ENCODE data around the gene PIRT. TPM values are rescaled to one million over a fixed set of nuclear protein-coding genes. Genes with fewer than 3 reads are reported as not detected.
A peak's percentile ranks its signal among the peaks of the same experiment; 100 is the strongest.

The PIRT gene
- total RNA-seq, 4 donors from 2014 or later: not detected

DNA sequence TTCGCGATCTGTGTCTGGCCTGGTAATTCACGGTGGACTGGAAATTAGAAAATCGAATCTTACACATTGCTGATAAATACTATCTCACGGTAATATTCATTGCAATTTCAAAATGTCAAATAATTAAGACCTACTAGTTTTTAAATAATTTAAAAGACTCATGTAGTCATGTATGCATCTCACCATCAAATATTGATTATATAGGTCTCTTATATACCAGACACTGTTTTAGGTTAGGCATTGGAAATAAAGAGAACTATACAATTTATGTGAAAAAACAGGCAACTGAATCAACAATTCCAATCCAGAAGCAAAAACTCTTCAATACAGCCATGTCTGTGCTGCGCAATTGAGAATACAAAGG is 7.5 kb upstream of the PIRT start:
- no peaks in the 10 kb centered on the region for H3K9me3 ChIP-seq
- no peaks in the 10 kb centered on the region for H3K27me3 ChIP-seq
- H3K36me3 ChIP-seq: no peaks in the 10 kb centered on the region
- no peak for DNase-seq
- 18 to 19% methylated on average over 6 of the region's 6 CpGs for WGBS, 2 donors
- intact Hi-C loops (cut with DNase I): loop anchor here (5.0 kb wide), 2 partner anchors 93 to 198 kb away; no protein-coding TSS in a partner anchor
- peaks cover 0 to 4% of the 10 kb centered on the region in 2 donors for H3K4me1 ChIP-seq
- H3K4me3 ChIP-seq (replicated peaks in 1 of 3): no peak overlapping the region
- H3K27ac ChIP-seq: no peak overlapping the region
- no peak for TF ChIP-seq POLR2A (IDR thresholded peaks at IDR 0.05)
- TF ChIP-seq, protein P1, sequence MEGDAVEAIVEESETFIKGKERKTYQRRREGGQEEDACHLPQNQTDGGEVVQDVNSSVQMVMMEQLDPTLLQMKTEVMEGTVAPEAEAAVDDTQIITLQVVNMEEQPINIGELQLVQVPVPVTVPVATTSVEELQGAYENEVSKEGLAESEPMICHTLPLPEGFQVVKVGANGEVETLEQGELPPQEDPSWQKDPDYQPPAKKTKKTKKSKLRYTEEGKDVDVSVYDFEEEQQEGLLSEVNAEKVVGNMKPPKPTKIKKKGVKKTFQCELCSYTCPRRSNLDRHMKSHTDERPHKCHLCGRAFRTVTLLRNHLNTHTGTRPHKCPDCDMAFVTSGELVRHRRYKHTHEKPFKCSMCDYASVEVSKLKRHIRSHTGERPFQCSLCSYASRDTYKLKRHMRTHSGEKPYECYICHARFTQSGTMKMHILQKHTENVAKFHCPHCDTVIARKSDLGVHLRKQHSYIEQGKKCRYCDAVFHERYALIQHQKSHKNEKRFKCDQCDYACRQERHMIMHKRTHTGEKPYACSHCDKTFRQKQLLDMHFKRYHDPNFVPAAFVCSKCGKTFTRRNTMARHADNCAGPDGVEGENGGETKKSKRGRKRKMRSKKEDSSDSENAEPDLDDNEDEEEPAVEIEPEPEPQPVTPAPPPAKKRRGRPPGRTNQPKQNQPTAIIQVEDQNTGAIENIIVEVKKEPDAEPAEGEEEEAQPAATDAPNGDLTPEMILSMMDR (IDR thresholded peaks at IDR 0.05): no peak

DNA sequence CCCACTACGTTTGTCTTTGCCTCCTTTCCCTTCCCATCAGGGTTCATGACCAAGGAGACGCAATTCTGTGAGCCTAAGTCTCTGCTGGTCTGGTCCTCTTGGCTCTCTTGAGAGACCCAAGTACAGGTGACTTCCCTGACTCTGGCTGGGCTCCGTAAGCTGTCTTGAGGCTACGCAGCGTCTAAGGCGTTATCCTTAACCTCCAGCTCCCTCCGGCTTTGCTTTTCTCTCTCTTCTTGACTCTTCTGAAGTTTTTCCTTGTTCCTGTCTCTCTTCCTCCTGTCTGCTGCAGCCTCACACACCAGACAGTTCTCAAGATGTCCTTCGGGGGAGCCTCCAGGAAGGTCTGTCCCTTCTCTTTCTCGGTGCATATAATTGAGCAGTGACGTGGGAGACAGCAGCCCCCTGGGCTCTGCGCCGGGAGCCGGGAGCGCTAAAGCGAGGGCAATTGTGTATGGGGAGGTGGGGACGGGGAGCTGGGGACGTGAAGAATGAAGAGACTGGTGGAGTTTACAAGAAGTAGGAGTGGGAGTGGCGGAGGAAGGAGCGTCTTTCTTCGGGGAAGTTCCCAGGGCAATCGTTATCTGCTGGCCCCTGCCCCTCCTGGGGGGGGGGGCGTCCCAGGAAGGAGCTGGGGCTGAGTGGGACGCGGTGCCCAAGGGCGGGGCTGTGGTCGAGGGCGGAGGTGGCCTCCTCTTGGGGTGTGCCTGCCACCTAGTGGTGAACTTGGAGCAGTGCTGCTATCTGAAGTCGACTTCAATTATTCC is 6.9 kb upstream of the PIRT start:
- 4% methylated on average over 27 to 28 of the region's 28 CpGs for WGBS, 2 donors
- Histone ChIP-seq H3K4me1 (peaks cover 0 to 4% of the 10 kb centered on the region in 2 donors), H3K9me3 (no peaks in the 10 kb centered on the region), H3K4me3 (replicated peaks in 1 of 3) (peak overlapping the region in 1 of 3 donors; percentile 25), H3K36me3 (no peaks in the 10 kb centered on the region), H3K27ac (no peak overlapping the region), H3K27me3 (no peaks in the 10 kb centered on the region)
- DNase-seq: peak; percentile 61 to 68
- intact Hi-C loops (cut with DNase I): loop anchor here (5.0 kb wide), 3 partner anchors 93 to 198 kb away; no protein-coding TSS in a partner anchor
- TF ChIP-seq, protein P1 (IDR thresholded peaks at IDR 0.05): peak; percentile 92 to 97 (median 94)
- no peak for TF ChIP-seq POLR2A (IDR thresholded peaks at IDR 0.05)

DNA sequence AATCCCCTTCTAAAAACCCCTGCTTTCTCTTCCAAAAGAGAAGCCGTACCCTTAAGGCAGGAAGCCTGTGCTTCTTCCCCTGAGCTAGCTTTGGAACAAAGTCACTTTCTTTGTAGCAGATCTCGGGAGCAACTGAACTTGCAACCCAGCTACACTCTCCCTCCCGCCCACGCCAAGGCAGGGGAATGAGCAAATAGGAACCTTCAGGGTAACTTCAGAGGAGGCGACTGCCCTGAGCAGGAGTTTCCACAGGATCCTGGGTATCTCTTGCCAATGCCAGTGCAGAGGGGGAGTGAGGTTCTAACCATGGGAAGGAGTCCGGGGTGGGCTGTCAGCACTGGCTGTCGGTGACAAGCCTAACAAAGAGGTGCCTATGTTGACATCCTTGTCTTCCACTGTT is 5.9 kb upstream of the PIRT start:
- intact Hi-C loops (cut with DNase I): loop anchor here (5.0 kb wide), 1 partner anchor 107 kb away; no protein-coding TSS in a partner anchor
- H3K4me3 ChIP-seq (replicated peaks in 1 of 3): no peak overlapping the region
- H3K27me3 ChIP-seq: no peaks in the 10 kb centered on the region
- no peak for TF ChIP-seq POLR2A (IDR thresholded peaks at IDR 0.05)
- TF ChIP-seq, protein P1 (IDR thresholded peaks at IDR 0.05): no peak
- H3K9me3 ChIP-seq: no peaks in the 10 kb centered on the region
- H3K36me3 ChIP-seq: no peaks in the 10 kb centered on the region
- peak; percentile 2 to 8 for DNase-seq
- 52 to 59% methylated on average over 7 of the region's 7 CpGs for WGBS, 2 donors
- H3K4me1 ChIP-seq: peaks cover 0 to 4% of the 10 kb centered on the region in 2 donors
- H3K27ac ChIP-seq: no peak overlapping the region

DNA sequence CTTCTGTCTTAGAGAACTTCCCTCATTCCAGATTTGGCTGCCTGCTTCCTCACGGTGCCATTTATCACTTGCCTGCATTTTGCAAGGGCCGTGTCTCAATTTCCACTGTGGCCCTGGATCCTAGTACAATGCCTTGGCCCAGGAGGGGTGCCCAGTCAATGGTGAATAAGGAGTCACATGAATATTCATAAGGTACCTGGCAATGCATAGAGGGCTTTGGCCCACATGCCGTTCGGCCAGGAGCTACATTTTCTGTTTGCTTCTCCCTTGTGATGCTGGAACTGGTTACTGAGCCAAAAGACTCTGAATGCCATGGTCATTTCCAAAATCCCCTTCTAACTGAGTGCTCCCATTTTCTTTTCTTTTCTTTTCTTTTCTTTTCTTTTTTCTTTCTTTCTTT is 4.8 kb upstream of the PIRT start:
- intact Hi-C loops (cut with DNase I): loop anchor here (5.0 kb wide), 1 partner anchor 105 kb away; no protein-coding TSS in a partner anchor
- no peaks in the 10 kb centered on the region for H3K9me3 ChIP-seq
- H3K27me3 ChIP-seq: no peaks in the 10 kb centered on the region
- H3K36me3 ChIP-seq: no peaks in the 10 kb centered on the region
- 77 to 80% methylated on average over 4 of the region's 4 CpGs for WGBS, 2 donors
- DNase-seq: no peak
- H3K27ac ChIP-seq: no peak overlapping the region
- H3K4me3 ChIP-seq (replicated peaks in 1 of 3): no peak overlapping the region
- peaks cover 0 to 4% of the 10 kb centered on the region in 2 donors for H3K4me1 ChIP-seq
- TF ChIP-seq, protein P1 (IDR thresholded peaks at IDR 0.05): no peak
- no peak for TF ChIP-seq POLR2A (IDR thresholded peaks at IDR 0.05)

DNA sequence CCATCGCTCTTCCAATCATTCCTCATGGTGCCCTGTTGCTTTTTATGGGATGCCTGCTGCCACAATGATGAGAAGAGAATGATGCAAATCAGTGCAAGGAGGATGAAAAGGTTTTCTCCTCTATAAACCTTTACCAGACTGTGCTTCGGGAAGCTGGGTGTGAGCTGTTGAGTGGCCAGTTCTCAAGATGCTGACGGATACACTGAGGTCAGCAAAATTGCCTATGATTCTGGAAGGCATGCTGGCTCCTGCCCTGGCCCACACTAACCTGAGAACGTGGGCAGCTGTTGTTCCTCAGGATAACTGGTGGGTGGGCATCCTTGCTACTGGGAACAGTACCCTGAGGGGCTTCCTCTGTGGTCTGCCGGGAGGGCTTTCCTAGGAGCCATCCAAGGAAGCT is 795 bp upstream of the PIRT start:
- Histone ChIP-seq H3K9me3 (no peaks in the 10 kb centered on the region), H3K27me3 (no peaks in the 10 kb centered on the region), H3K36me3 (no peaks in the 10 kb centered on the region), H3K27ac (no peak overlapping the region), H3K4me1 (no peaks in the 10 kb centered on the region), H3K4me3 (replicated peaks in 1 of 3) (no peak overlapping the region)
- no peak for DNase-seq
- WGBS, 2 donors: 74 to 75% methylated on average over 5 of the region's 5 CpGs
- intact Hi-C loops (cut with DNase I): no loop called here
- TF ChIP-seq, protein P1 (IDR thresholded peaks at IDR 0.05): no peak
- no peak for TF ChIP-seq POLR2A (IDR thresholded peaks at IDR 0.05)

All from thyroid gland (tissue), 4 donors.